Mesenchymal stem cell (in vitro differentiated cells and primary cell): ENCODE data around the gene RBMS3.

Experiments
- DNase-seq: peaks from one replicate; pipeline ENCODE4 v3.0.0-alpha.2; 2013
- H2AFZ ChIP-seq: one replicate; pipeline ENCODE4 v1.6.1; 2013; ENCODE audit warnings: low read depth, mild to moderate bottlenecking, control low read depth, inconsistent platforms, low read length, moderate library complexity
- H2AK5ac ChIP-seq: 2 replicates; pipeline ENCODE4 v1.6.1; 2013; ENCODE audit warnings: low read length, moderate library complexity, mild to moderate bottlenecking, inconsistent platforms; ENCODE audit not compliant: severe bottlenecking
- H2BK120ac ChIP-seq: one replicate; pipeline ENCODE4 v1.6.1; 2013; ENCODE audit warnings: low read depth, mild to moderate bottlenecking, inconsistent platforms, low read length, moderate library complexity
- H2BK12ac ChIP-seq, 2 experiments: one replicate each; pipeline ENCODE4 v1.6.1; 2013; ENCODE audit warnings: inconsistent platforms in 2 of 2, low read length in 2 of 2, mild to moderate bottlenecking in 2 of 2, moderate library complexity in 2 of 2, control low read depth in 1 of 2
- H2BK15ac ChIP-seq: one replicate; pipeline ENCODE4 v1.6.1; 2013; ENCODE audit warnings: mild to moderate bottlenecking, low read depth, inconsistent platforms; ENCODE audit not compliant: poor library complexity, severe bottlenecking
- H2BK5ac ChIP-seq: 2 replicates; pipeline ENCODE4 v1.6.1; 2013; ENCODE audit warnings: low read depth, mild to moderate bottlenecking, low read length, control low read depth, inconsistent platforms; ENCODE audit not compliant: poor library complexity, severe bottlenecking
- H3K14ac ChIP-seq, 2 experiments: one replicate each; pipeline ENCODE4 v1.6.1; 2013; ENCODE audit warnings: inconsistent platforms in 2 of 2, low read length in 2 of 2, control low read depth in 1 of 2, mild to moderate bottlenecking in 1 of 2, moderate library complexity in 1 of 2
- H3K18ac ChIP-seq, 2 experiments: one replicate each; pipeline ENCODE4 v1.6.1; 2013; ENCODE audit warnings: inconsistent platforms in 2 of 2, low read length in 2 of 2, control low read depth in 1 of 2, low read depth in 1 of 2, mild to moderate bottlenecking in 1 of 2
- H3K23ac ChIP-seq, 2 experiments: one replicate each; pipeline ENCODE4 v1.6.1; 2013; ENCODE audit warnings: inconsistent platforms in 2 of 2, low read length in 2 of 2, mild to moderate bottlenecking in 2 of 2, moderate library complexity in 2 of 2, control low read depth in 1 of 2
- H3K27ac ChIP-seq: 2 replicates; pipeline ENCODE4 v1.5.1; 2013; ENCODE audit warnings: mild to moderate bottlenecking, moderate library complexity, low read length, control low read depth, inconsistent platforms; ENCODE audit not compliant: poor library complexity, severe bottlenecking
- H3K27me3 ChIP-seq, 2 experiments: 2 replicates each; pipeline versions ENCODE4 v1.6.1 to v1.7.0; 2013; ENCODE audit warnings: low read length in 2 of 2, mild to moderate bottlenecking in 2 of 2, moderate library complexity in 2 of 2, control low read depth in 1 of 2, inconsistent platforms in 1 of 2; ENCODE audit not compliant: control insufficient read depth in 1 of 2, insufficient read depth in 1 of 2
- H3K36me3 ChIP-seq, 2 experiments: 2 replicates each; pipeline versions ENCODE4 v1.6.1 to v1.7.0; 2013; ENCODE audit warnings: low read length in 2 of 2, control low read depth in 1 of 2, inconsistent platforms in 1 of 2, low read depth in 1 of 2, mild to moderate bottlenecking in 1 of 2; ENCODE audit not compliant: insufficient read depth in 2 of 2, control insufficient read depth in 1 of 2
- H3K4ac ChIP-seq, 2 experiments: one replicate each; pipeline ENCODE4 v1.6.1; 2013; ENCODE audit warnings: inconsistent platforms in 2 of 2, low read length in 2 of 2, mild to moderate bottlenecking in 2 of 2, moderate library complexity in 2 of 2, control low read depth in 1 of 2, low read depth in 1 of 2
- H3K4me1 ChIP-seq: 2 replicates; pipeline ENCODE4 v1.6.1; 2013; ENCODE audit warnings: low read depth, low read length, control low read depth; ENCODE audit not compliant: control insufficient read depth, insufficient read depth
- H3K4me2 ChIP-seq: 2 replicates; pipeline ENCODE4 v1.6.1; 2013; ENCODE audit warnings: low read length, mild to moderate bottlenecking, inconsistent platforms; ENCODE audit not compliant: poor library complexity, severe bottlenecking
- H3K4me3 ChIP-seq, 2 experiments: 2 replicates each; pipeline versions ENCODE4 v1.5.1 to v1.7.0; 2013; ENCODE audit warnings: low read length in 2 of 2, mild to moderate bottlenecking in 2 of 2, control low read depth in 1 of 2, low read depth in 1 of 2; ENCODE audit not compliant: insufficient read depth in 1 of 2
- H3K79me1 ChIP-seq: replicated peaks from 2 replicates; pipeline ENCODE4 v1.6.1; 2013; ENCODE audit warnings: mild to moderate bottlenecking, control low read depth, low read length, inconsistent platforms; ENCODE audit not compliant: poor library complexity, severe bottlenecking
- H3K9ac ChIP-seq: 2 replicates; pipeline ENCODE4 v1.7.0; 2013; ENCODE audit warnings: mild to moderate bottlenecking, low read length, moderate library complexity
- H3K9me3 ChIP-seq: 2 replicates; pipeline ENCODE4 v1.7.0; 2013; ENCODE audit warnings: mild to moderate bottlenecking, low read length; ENCODE audit not compliant: control insufficient read depth
- H4K8ac ChIP-seq: one replicate; pipeline ENCODE4 v1.6.1; 2013; ENCODE audit warnings: inconsistent platforms, mild to moderate bottlenecking, low read length, moderate library complexity
- H4K91ac ChIP-seq: one replicate; pipeline ENCODE4 v1.6.1; 2013; ENCODE audit warnings: mild to moderate bottlenecking, low read length, inconsistent platforms
- WGBS: methylation state at CpG from one replicate; pipeline ENCODE4 v1.1.7; 2013; ENCODE audit warnings: mixed read lengths; 5-methylcytosine and 5-hydroxymethylcytosine counted together

The RBMS3 gene

DNA sequence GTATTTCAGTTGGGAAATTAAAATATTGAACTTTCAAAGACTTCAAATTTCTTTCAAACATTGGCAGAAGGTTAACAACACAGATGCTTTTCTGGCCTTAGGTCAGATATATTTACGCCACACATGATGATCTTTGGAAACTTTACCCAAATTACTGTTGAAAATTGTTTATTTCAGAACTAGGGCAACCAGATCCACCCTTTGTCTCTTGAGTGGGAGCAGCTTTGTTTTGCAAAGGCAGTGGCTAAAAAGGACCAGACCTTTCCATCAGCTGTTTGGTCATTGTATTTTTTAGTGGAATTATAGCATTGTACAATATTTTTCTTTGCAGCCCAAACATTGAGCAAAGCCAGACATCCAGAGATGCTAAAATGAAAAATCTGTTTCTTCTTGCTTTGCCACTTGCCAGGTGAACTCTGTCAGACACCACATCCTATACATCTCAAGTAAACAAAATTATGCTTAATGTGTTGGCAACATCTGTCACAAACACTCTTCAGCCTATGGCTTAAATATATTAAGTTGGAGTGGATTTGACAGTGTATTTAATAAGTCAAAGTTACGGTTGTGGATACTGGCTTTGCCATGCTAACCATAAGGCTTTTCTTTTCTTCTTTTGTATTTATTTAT is 651.9 kb downstream of the RBMS3 start:
- no peak for DNase-seq
- H2AFZ ChIP-seq: no peak overlapping the region
- no peaks in the 10 kb centered on the region for H3K27me3 ChIP-seq
- H2BK12ac ChIP-seq: no peak overlapping the region
- no peak overlapping the region for H3K4me3 ChIP-seq
- WGBS: no CpG with 5 or more reads among the region's 2 CpGs
- no peak overlapping the region for H2BK5ac ChIP-seq
- H3K14ac ChIP-seq: no peak overlapping the region
- no peak overlapping the region for H3K4ac ChIP-seq
- H4K91ac ChIP-seq: no peak overlapping the region
- no peak overlapping the region for H3K9ac ChIP-seq
- no peak overlapping the region for H3K23ac ChIP-seq
- H3K4me2 ChIP-seq: no peak overlapping the region
- no peak overlapping the region for H2AK5ac ChIP-seq
- H3K36me3 ChIP-seq: peaks cover 0 to 4% of the 10 kb centered on the region in 2 experiments
- no peaks in the 10 kb centered on the region for H3K9me3 ChIP-seq
- H2BK120ac ChIP-seq: no peak overlapping the region
- H3K27ac ChIP-seq: no peak overlapping the region
- H3K18ac ChIP-seq: no peak overlapping the region
- no peaks in the 10 kb centered on the region for H3K79me1 ChIP-seq
- H2BK15ac ChIP-seq: no peak overlapping the region
- no peaks in the 10 kb centered on the region for H3K4me1 ChIP-seq
- no peak overlapping the region for H4K8ac ChIP-seq

DNA sequence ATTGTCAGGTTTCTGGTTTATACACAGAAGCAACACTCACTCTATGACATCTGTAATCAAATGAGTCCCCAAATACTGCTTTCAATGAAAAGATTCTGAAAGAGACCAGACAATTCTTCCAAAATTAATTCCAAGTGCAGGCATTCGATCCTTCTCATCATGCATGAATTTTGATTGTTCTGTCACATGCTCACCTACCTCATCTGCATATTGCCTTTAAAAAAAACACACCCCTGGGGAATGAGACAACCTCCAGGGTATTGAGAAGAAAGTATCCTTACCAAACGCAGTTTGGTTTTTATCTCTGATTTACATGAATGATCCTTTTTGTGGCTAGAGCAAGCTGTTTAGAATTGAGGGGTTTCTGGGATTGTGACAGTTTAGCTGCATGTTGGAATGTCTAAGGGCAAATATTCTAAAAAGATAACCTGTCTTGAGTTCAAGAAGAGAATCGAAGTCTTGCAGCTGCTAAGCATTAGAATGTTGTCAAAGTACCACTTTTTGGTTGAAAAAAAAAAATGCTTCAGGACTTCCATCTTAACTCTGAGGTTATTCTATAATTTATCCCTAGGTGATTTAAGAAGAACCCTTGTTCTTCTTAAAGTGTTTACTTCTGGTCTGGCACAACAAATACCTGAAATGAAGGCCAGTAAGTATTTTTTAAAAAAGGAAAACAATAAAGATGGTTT is 653.1 kb downstream of the RBMS3 start:
- DNase-seq: no peak
- H3K14ac ChIP-seq: no peak overlapping the region
- peaks cover 0 to 4% of the 10 kb centered on the region in 2 experiments for H3K36me3 ChIP-seq
- no peaks in the 10 kb centered on the region for H3K79me1 ChIP-seq
- H3K4me2 ChIP-seq: no peak overlapping the region
- 86% methylated on average over 3 of the region's 3 CpGs for WGBS
- H2BK5ac ChIP-seq: no peak overlapping the region
- no peak overlapping the region for H3K4me3 ChIP-seq
- no peak overlapping the region for H2AK5ac ChIP-seq
- H3K27me3 ChIP-seq: no peaks in the 10 kb centered on the region
- H4K8ac ChIP-seq: no peak overlapping the region
- no peak overlapping the region for H2BK12ac ChIP-seq
- no peak overlapping the region for H4K91ac ChIP-seq
- H2BK15ac ChIP-seq: no peak overlapping the region
- H2BK120ac ChIP-seq: no peak overlapping the region
- no peak overlapping the region for H3K23ac ChIP-seq
- H2AFZ ChIP-seq: no peak overlapping the region
- no peak overlapping the region for H3K9ac ChIP-seq
- no peaks in the 10 kb centered on the region for H3K4me1 ChIP-seq
- no peaks in the 10 kb centered on the region for H3K9me3 ChIP-seq
- no peak overlapping the region for H3K4ac ChIP-seq
- no peak overlapping the region for H3K27ac ChIP-seq
- no peak overlapping the region for H3K18ac ChIP-seq

DNA sequence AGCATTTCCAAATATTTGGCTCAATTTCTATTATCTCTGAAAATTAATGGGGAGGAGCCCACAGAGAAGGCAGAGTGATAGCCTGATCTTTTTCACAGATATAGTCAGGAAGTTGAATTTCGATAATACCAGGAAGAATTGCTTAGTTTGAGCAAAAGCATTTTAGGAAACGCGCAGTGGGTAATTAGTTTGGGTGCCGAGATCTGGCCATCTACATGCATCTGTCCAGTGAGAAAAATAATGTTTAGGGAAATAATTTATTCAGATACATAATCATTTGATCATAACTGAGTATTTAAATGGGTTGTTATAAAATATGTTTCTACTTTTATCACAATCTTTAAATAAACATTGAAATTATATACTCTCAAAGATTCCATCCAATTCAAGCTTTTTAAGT is 653.9 kb downstream of the RBMS3 start:
- H2AK5ac ChIP-seq: no peak overlapping the region
- no peak overlapping the region for H3K23ac ChIP-seq
- no peak overlapping the region for H3K4me3 ChIP-seq
- H3K9me3 ChIP-seq: no peaks in the 10 kb centered on the region
- peaks cover 4% of the 10 kb centered on the region for H3K79me1 ChIP-seq
- H3K36me3 ChIP-seq: peaks cover 0 to 7% of the 10 kb centered on the region in 2 experiments
- H3K4ac ChIP-seq: no peak overlapping the region
- H3K9ac ChIP-seq: no peak overlapping the region
- H4K8ac ChIP-seq: no peak overlapping the region
- H3K27ac ChIP-seq: no peak overlapping the region
- H3K18ac ChIP-seq: no peak overlapping the region
- H4K91ac ChIP-seq: no peak overlapping the region
- no peak overlapping the region for H2BK120ac ChIP-seq
- H2BK5ac ChIP-seq: no peak overlapping the region
- no peak overlapping the region for H3K14ac ChIP-seq
- H2BK12ac ChIP-seq: no peak overlapping the region
- no peak overlapping the region for H2AFZ ChIP-seq
- no peak for DNase-seq
- no peaks in the 10 kb centered on the region for H3K4me1 ChIP-seq
- H3K4me2 ChIP-seq: no peak overlapping the region
- H2BK15ac ChIP-seq: no peak overlapping the region
- no peaks in the 10 kb centered on the region for H3K27me3 ChIP-seq
- 100% methylated on average over 1 of the region's 4 CpGs for WGBS

DNA sequence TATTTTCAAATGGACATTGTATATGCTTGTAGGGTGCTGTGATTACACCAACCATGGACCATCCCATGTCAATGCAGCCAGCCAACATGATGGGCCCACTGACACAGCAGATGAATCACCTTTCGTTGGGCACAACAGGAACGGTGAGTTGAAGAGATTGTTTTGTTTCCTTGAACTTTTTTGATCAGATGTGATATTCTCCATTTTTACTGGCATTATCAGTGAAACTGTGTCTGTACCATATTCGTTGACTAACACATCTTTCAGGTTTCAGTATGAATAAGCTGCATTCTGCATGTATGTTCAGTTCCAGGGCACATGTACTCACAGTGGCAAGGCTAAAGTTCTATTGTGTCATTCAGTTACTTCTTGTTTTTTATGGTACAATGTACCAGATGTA is 655.2 kb downstream of the RBMS3 start:
- Histone ChIP-seq H3K4me3 (no peak overlapping the region), H2BK120ac (no peak overlapping the region), H3K79me1 (peaks cover 6% of the 10 kb centered on the region), H3K9ac (no peak overlapping the region), H3K27me3 (no peaks in the 10 kb centered on the region), H3K14ac (no peak overlapping the region), H2BK5ac (no peak overlapping the region), H3K9me3 (no peaks in the 10 kb centered on the region), H3K18ac (no peak overlapping the region), H2AFZ (no peak overlapping the region), H3K4me2 (no peak overlapping the region), H2BK12ac (no peak overlapping the region), H3K4me1 (no peaks in the 10 kb centered on the region), H3K4ac (no peak overlapping the region), H2AK5ac (no peak overlapping the region), H3K36me3 (peaks cover 0 to 9% of the 10 kb centered on the region in 2 experiments), H4K91ac (no peak overlapping the region), H4K8ac (no peak overlapping the region), H3K23ac (no peak overlapping the region), H2BK15ac (no peak overlapping the region), H3K27ac (no peak overlapping the region)
- no peak for DNase-seq
- WGBS: 93% methylated on average over 3 of the region's 3 CpGs
